PC-3 (cell line): ENCODE measurements around the gene SCAPER. TPM values are rescaled to one million over a fixed set of nuclear protein-coding genes. Genes with fewer than 3 reads are reported as not detected.

Experiments
- ATAC-seq: fragments of 200-7000 bp; cut with Tn5 transposase; 2 replicates; pipeline ENCODE4 v1.9.1; 2020; ENCODE audit warnings: mild to moderate bottlenecking, moderate library complexity
- BruUV-seq: library from RNA; stranded (reverse); fragments of 400-500 nt; replicated peaks from 2 replicates; lab custom pipeline; 2021; lab: Mats Ljungman, UMichigan
- CTCF ChIA-PET: fragments of 300-600 bp; sonication (Branson Sonifier 250); formaldehyde crosslinking; loops from one replicate; lab custom pipeline; 2022; ENCODE audit warnings: antibody characterized with exemption; lab: Charles Lee
- POLR2A ChIA-PET: fragments of 300-600 bp; sonication (Branson Sonifier 250); formaldehyde crosslinking; loops from one replicate; lab custom pipeline; 2022; ENCODE audit warnings: antibody characterized with exemption; ENCODE audit not compliant: unreplicated experiment; lab: Charles Lee
- DNase-seq: peaks from one replicate; pipeline ENCODE4 v3.0.0-alpha.2; 2015
- H2AFZ ChIP-seq: fragments of 300-600 bp; sonication (generic); 2 replicates; pipeline ENCODE4 v1.6.0; 2016; ENCODE audit warnings: antibody characterized with exemption, low read length
- H3F3A ChIP-seq: fragments of 300-600 bp; sonication (generic); one replicate; pipeline ENCODE4 v1.6.0; 2017; ENCODE audit warnings: antibody characterized with exemption, low read length, control low read depth, mild to moderate bottlenecking; ENCODE audit not compliant: unreplicated experiment
- H3K27ac ChIP-seq: fragments of 300-600 bp; sonication (generic); 2 replicates; pipeline ENCODE4 v1.5.1; 2016; ENCODE audit warnings: mild to moderate bottlenecking, low read length
- H3K27me3 ChIP-seq: fragments of 300-600 bp; sonication (generic); 2 replicates; pipeline ENCODE4 v1.6.1; 2016; ENCODE audit warnings: low read length, mixed read lengths
- H3K36me3 ChIP-seq: fragments of 300-600 bp; sonication (generic); 2 replicates; pipeline ENCODE4 v1.6.1; 2016; ENCODE audit warnings: low read depth, mixed run types, low read length, mixed read lengths
- H3K4me1 ChIP-seq: fragments of 300-600 bp; sonication (generic); 2 replicates; pipeline ENCODE4 v1.5.1; 2016; ENCODE audit warnings: low read length; ENCODE audit not compliant: insufficient read depth
- H3K4me2 ChIP-seq: fragments of 300-600 bp; sonication (generic); 2 replicates; pipeline ENCODE4 v1.6.0; 2016; ENCODE audit warnings: low read length
- H3K4me3 ChIP-seq: fragments of 300-600 bp; sonication (generic); 2 replicates; pipeline ENCODE4 v1.5.1; 2016; ENCODE audit warnings: mild to moderate bottlenecking, low read length, mixed read lengths
- H3K79me2 ChIP-seq: fragments of 300-600 bp; sonication (generic); 2 replicates; pipeline ENCODE4 v1.6.1; 2017; ENCODE audit warnings: low read length, mixed read lengths
- H3K9ac ChIP-seq: fragments of 300-600 bp; sonication (generic); 2 replicates; pipeline ENCODE4 v1.6.0; 2016; ENCODE audit warnings: mild to moderate bottlenecking, low read length
- H3K9me2 ChIP-seq: fragments of 300-600 bp; sonication (generic); replicated peaks from 2 replicates; pipeline ENCODE4 v1.6.1; 2016; ENCODE audit warnings: mixed run types, low read length, mixed read lengths
- H3K9me3 ChIP-seq: fragments of 300-600 bp; sonication (generic); 2 replicates; pipeline ENCODE4 v1.6.1; 2016; ENCODE audit warnings: low read length, mixed read lengths
- H4K20me1 ChIP-seq: fragments of 300-600 bp; sonication (generic); 2 replicates; pipeline ENCODE4 v1.6.1; 2016; ENCODE audit warnings: low read length, mixed read lengths
- EZH2 ChIP-seq: fragments of 300-600 bp; sonication (generic); IDR thresholded peaks from one replicate; pipeline ENCODE4 v1.6.1; 2017; ENCODE audit warnings: antibody characterized with exemption, mild to moderate bottlenecking, low read length; ENCODE audit not compliant: unreplicated experiment
- EZH2phosphoT487 ChIP-seq: fragments of 300-600 bp; sonication (generic); IDR thresholded peaks from 2 replicates; pipeline ENCODE4 v1.6.1; 2018; ENCODE audit warnings: mild to moderate bottlenecking, antibody characterized with exemption, low read length, borderline replicate concordance
- intact Hi-C: fragments of 100-400 bp; cut with micrococcal nuclease; formaldehyde crosslinking; loops from 2 replicates; pipeline ENCODE4 v1.9.0; 2023
- total RNA-seq: library from RNA; depleted of rRNA; stranded (reverse); fragments of >200 nt; gene quantifications from 2 replicates; pipeline ENCODE4 v1.2.3, GENCODE V29; 2014
- TF ChIP-seq, protein P1 (sequence below): fragments of 300-600 bp; sonication (generic); conservative IDR thresholded peaks from 2 replicates; pipeline ENCODE4 v1.5.1; 2017; ENCODE audit warnings: antibody characterized with exemption, low read depth, mild to moderate bottlenecking, low read length

Gene SCAPER
- total RNA-seq, 1 experiment from 2014 or later, result 6.0 TPM

DNA sequence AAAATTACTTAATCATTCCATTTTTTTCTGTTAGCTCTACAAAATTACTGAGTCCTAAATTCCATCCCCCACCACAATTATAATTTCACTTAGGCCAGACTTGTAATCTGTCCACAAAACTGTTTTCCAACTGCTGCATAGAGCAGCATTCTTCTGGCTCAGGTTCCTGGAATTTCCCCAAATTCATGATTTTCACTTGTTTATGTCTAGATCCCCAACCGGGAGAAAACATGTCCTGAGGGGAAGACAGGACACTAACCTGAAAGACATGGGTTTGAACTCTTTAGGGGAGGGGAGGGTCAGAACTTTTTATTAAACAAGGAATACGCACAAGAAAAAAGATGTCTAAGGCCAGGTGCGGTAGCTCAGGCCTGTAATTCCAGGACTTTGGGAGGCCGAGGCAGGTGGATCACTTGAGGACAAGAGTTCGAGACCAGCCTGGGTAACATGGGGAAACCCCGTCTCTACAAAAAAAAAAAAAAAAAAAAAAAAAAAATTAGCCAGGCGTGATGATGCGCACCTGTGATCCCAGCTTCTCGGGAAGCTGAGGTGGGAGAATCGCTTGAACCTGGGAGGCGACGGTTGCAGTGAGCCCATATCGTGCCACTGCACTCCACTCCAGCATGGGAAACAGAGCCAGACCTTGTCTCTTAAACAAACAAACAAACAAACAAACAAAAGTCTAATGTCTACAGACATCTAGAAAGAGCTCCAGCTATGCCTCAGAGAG is 595.4 kb downstream of the SCAPER start:
- Histone ChIP-seq H3K4me3 (peak overlapping the region; percentile 83), H3K4me1 (peaks cover 42% of the 10 kb centered on the region), H3K9ac (peak overlapping the region; percentile 94), H3K27ac (no peak overlapping the region), H4K20me1 (peaks cover 4% of the 10 kb centered on the region; the same call in 1 of the 2 replicates), H3K79me2 (peaks cover 65% of the 10 kb centered on the region), H3K36me3 (no peaks in the 10 kb centered on the region), H3K9me3 (no peaks in the 10 kb centered on the region), H3K9me2 (no peaks in the 10 kb centered on the region), H3F3A (peaks cover 11% of the 10 kb centered on the region), H2AFZ (no peak overlapping the region), H3K4me2 (peak overlapping the region; percentile 97), H3K27me3 (no peaks in the 10 kb centered on the region)
- CTCF ChIA-PET, result no interaction called here
- intact Hi-C loops, result no loop called here
- peak; percentile 61 for DNase-seq
- no peak for ATAC-seq
- POLR2A ChIA-PET, result interaction anchor here (0.6 kb wide), 3 partner anchors 15 to 28 kb away, joined by 3 to 14 read pairs (median 4); partner anchors contain the start of gene ISL2
- BruUV-seq, result no TSS peak
- no peak for TF ChIP-seq EZH2phosphoT487
- TF ChIP-seq EZH2, result no peak
- TF ChIP-seq, protein P1, sequence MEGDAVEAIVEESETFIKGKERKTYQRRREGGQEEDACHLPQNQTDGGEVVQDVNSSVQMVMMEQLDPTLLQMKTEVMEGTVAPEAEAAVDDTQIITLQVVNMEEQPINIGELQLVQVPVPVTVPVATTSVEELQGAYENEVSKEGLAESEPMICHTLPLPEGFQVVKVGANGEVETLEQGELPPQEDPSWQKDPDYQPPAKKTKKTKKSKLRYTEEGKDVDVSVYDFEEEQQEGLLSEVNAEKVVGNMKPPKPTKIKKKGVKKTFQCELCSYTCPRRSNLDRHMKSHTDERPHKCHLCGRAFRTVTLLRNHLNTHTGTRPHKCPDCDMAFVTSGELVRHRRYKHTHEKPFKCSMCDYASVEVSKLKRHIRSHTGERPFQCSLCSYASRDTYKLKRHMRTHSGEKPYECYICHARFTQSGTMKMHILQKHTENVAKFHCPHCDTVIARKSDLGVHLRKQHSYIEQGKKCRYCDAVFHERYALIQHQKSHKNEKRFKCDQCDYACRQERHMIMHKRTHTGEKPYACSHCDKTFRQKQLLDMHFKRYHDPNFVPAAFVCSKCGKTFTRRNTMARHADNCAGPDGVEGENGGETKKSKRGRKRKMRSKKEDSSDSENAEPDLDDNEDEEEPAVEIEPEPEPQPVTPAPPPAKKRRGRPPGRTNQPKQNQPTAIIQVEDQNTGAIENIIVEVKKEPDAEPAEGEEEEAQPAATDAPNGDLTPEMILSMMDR, result no peak

DNA sequence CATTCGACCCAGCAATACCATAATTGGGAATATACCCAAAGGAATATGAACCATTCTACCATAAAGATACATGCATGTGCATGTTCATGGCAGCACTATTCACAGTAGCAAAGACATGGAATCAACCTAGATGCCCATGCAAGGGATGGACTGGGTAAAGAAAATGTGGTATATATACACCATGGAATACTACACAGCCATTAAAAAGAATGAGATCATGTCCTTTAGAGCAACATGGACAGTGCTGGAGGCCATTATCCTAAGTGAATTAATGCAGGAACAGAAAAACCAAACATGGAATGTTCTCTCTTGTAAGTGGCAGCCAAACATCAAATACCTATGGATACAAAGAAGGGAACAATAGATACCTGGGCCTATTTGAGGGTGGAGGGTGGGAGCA is 601.2 kb downstream of the SCAPER start:
- Histone ChIP-seq H3K4me1 (no peaks in the 10 kb centered on the region), H3K9me2 (no peaks in the 10 kb centered on the region), H3F3A (no peaks in the 10 kb centered on the region), H3K27me3 (no peaks in the 10 kb centered on the region), H3K36me3 (no peaks in the 10 kb centered on the region), H2AFZ (no peak overlapping the region), H3K9ac (no peak overlapping the region), H3K9me3 (no peaks in the 10 kb centered on the region), H3K4me2 (no peak overlapping the region), H3K79me2 (peaks cover 100% of the 10 kb centered on the region), H3K27ac (no peak overlapping the region), H3K4me3 (no peak overlapping the region), H4K20me1 (0 out of 2 replicates have a peak, but pooled peaks cover 5% of the 10 kb centered on the region)
- intact Hi-C loops, result no loop called here
- POLR2A ChIA-PET, result no interaction called here
- ATAC-seq, result no peak
- CTCF ChIA-PET, result no interaction called here
- BruUV-seq, result no TSS peak
- DNase-seq, result no peak
- TF ChIP-seq EZH2, result no peak
- TF ChIP-seq, protein P1, result no peak
- TF ChIP-seq EZH2phosphoT487, result no peak

DNA sequence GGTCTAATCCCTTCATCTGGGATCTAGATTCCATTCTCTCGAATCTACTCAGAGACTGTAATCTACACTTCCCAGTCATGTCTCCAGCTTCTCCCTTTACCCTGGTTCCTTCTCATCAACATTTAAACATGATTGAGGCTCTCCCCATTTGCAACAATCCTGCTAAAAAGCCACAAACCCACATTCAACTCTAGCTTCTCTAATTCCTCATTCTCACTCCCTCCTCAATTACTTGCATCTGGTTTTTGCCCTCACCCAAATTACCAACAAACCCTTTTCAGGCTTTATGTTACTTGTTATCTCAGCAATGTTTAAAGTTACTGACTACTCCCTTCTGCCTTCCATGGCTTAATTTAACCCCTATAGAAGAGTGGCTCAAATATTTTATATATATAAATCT is 605.4 kb downstream of the SCAPER start:
- no peak overlapping the region for H3K27ac ChIP-seq
- H3K4me2 ChIP-seq, result no peak overlapping the region
- BruUV-seq, result no TSS peak
- H3K9ac ChIP-seq, result no peak overlapping the region
- POLR2A ChIA-PET, result no interaction called here
- CTCF ChIA-PET, result no interaction called here
- peaks cover 91% of the 10 kb centered on the region for H3K79me2 ChIP-seq
- H3K9me2 ChIP-seq, result no peaks in the 10 kb centered on the region
- H3F3A ChIP-seq, result no peaks in the 10 kb centered on the region
- H2AFZ ChIP-seq, result no peak overlapping the region
- H3K9me3 ChIP-seq, result no peaks in the 10 kb centered on the region
- DNase-seq, result no peak
- ATAC-seq, result no peak
- no peaks in the 10 kb centered on the region for H3K36me3 ChIP-seq
- no peak overlapping the region for H3K4me3 ChIP-seq
- TF ChIP-seq EZH2, result no peak
- TF ChIP-seq, protein P1, result no peak
- no peak for TF ChIP-seq EZH2phosphoT487
- intact Hi-C loops, result no loop called here
- no peaks in the 10 kb centered on the region for H3K27me3 ChIP-seq
- 0 out of 2 replicates have a peak, but pooled peaks cover 8% of the 10 kb centered on the region for H4K20me1 ChIP-seq
- no peaks in the 10 kb centered on the region for H3K4me1 ChIP-seq
